ENCODE data around the gene ARCN1.
A peak's percentile ranks its signal among the peaks of the same experiment; 100 is the strongest.
"Not testable (repeated sequence)": the region's sequence is repeated elsewhere in the genome, so short reads cannot be mapped to it uniquely, and the experiment has no call there.

Gene ARCN1

GRCh38 chr11:118592616-118593367 is 20.6 kb downstream of the ARCN1 start:
- H3K4me3 ChIP-seq (ENCODE audit: low read length), result no peak overlapping the region
- H3K79me1 ChIP-seq (ENCODE audit: low read length), result no peaks in the 10 kb centered on the region
- no peak overlapping the region for H3K9ac ChIP-seq (ENCODE audit: low read length)
- H3K18ac ChIP-seq (ENCODE audit: low read length), result no peak overlapping the region
- peaks cover 11% of the 10 kb centered on the region for H3K36me3 ChIP-seq (ENCODE audit: control insufficient read depth, insufficient read depth, low read length)
- H2BK120ac ChIP-seq (ENCODE audit: low read depth, low read length), result no peak overlapping the region
- H3K79me2 ChIP-seq (ENCODE audit: control insufficient read depth, insufficient read depth, low read length), result no peaks in the 10 kb centered on the region
- no peak for DNase-seq
- no peak overlapping the region for H4K5ac ChIP-seq (ENCODE audit: low read length)
- no peak overlapping the region for H3K23ac ChIP-seq (ENCODE audit: low read length)
- no peak overlapping the region for H3K4me2 ChIP-seq (ENCODE audit: low read length)
- H3K27me3 ChIP-seq (ENCODE audit: insufficient read depth, low read length, poor library complexity), result no peaks in the 10 kb centered on the region
- no peak overlapping the region for H2BK15ac ChIP-seq (replicated peaks; ENCODE audit: low read depth)
- H2BK5ac ChIP-seq (ENCODE audit: low read length), result no peak overlapping the region
- H2AK5ac ChIP-seq (ENCODE audit: low read length), result no peak overlapping the region
- no peak overlapping the region for H3K27ac ChIP-seq (ENCODE audit: low read depth, low read length)
- H4K8ac ChIP-seq (ENCODE audit: low read depth, low read length), result no peak overlapping the region
- H3K4ac ChIP-seq (ENCODE audit: low read depth, low read length), result no peak overlapping the region
- no CpG with 5 or more reads among the region's 2 CpGs for WGBS (ENCODE audit: extremely low coverage, insufficient coverage, low lambda C conversion rate)
- H3K56ac ChIP-seq (ENCODE audit: low read length), result no peak overlapping the region
- H3K4me1 ChIP-seq (ENCODE audit: control insufficient read depth, low read depth, low read length), result no peaks in the 10 kb centered on the region

GRCh38 chr11:118594984-118595383 is 22.8 kb downstream of the ARCN1 start:
- not testable (repeated sequence) for H4K8ac ChIP-seq (ENCODE audit: low read depth, low read length); H3K4me1 ChIP-seq (ENCODE audit: control insufficient read depth, low read depth, low read length); H3K4ac ChIP-seq (ENCODE audit: low read depth, low read length); H2AK5ac ChIP-seq (ENCODE audit: low read length); H2BK120ac ChIP-seq (ENCODE audit: low read depth, low read length); H4K5ac ChIP-seq (ENCODE audit: low read length); H3K79me2 ChIP-seq (ENCODE audit: control insufficient read depth, insufficient read depth, low read length); H3K18ac ChIP-seq (ENCODE audit: low read length); H3K27me3 ChIP-seq (ENCODE audit: insufficient read depth, low read length, poor library complexity); H3K27ac ChIP-seq (ENCODE audit: low read depth, low read length); H3K56ac ChIP-seq (ENCODE audit: low read length); H3K79me1 ChIP-seq (ENCODE audit: low read length); H2BK5ac ChIP-seq (ENCODE audit: low read length); H3K9ac ChIP-seq (ENCODE audit: low read length); H3K4me3 ChIP-seq (ENCODE audit: low read length); H3K4me2 ChIP-seq (ENCODE audit: low read length); H3K36me3 ChIP-seq (ENCODE audit: control insufficient read depth, insufficient read depth, low read length); H3K23ac ChIP-seq (ENCODE audit: low read length); H2BK15ac ChIP-seq (replicated peaks; ENCODE audit: low read depth)
- peak; percentile 60 for DNase-seq
- WGBS (ENCODE audit: extremely low coverage, insufficient coverage, low lambda C conversion rate), result no CpG with 5 or more reads among the region's 5 CpGs

DNA sequence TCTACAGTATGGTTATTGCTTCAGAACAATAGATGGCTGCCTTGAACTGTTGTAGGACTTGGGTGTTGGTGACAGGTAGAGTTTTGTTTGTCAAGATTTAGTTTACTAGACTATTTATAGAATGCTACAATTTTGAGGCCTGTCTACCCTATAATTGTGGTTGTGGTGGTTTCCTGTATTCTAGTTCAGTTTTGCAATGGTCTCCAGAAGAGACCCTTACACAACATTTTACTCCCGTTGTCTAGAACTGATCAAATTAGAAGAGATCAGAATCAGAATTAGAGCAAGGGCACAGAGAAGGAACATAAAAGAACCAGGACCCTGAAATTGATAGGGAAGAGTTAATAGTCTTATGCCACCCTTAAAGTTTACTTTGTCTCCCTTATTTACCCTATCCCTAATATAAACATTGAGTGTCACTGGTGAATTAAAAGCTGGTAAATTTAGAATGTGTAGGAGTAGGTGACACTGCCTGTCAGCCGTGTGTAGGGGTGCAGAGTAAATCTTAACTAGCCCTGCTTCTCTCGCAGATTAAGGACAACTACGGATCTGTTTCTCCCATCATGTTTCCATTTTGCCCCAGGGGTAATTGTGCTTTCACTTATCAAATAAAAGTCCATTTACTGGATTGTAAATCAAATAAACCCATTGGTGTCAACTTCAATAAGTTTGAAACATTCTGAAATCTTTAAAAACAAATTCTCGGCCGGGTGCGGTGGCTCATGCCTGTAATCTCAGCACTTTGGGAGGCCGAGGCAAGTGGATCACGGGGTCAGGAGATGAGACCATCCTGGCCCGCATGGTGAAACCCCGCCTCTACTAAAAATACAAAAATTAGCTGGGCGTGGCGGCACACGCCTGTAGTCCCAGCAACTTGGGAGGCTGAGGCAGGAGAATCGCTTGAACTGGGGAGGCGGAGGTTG is 24.3 kb downstream of the ARCN1 start:
- no peak overlapping the region for H3K4me2 ChIP-seq (ENCODE audit: low read length)
- H2AK5ac ChIP-seq (ENCODE audit: low read length), result no peak overlapping the region
- no peak overlapping the region for H3K9ac ChIP-seq (ENCODE audit: low read length)
- no peak overlapping the region for H4K5ac ChIP-seq (ENCODE audit: low read length)
- peaks cover 5% of the 10 kb centered on the region for H3K36me3 ChIP-seq (ENCODE audit: control insufficient read depth, insufficient read depth, low read length)
- no CpG with 5 or more reads among the region's 16 CpGs for WGBS (ENCODE audit: extremely low coverage, insufficient coverage, low lambda C conversion rate)
- H2BK15ac ChIP-seq (replicated peaks; ENCODE audit: low read depth), result no peak overlapping the region
- no peaks in the 10 kb centered on the region for H3K4me1 ChIP-seq (ENCODE audit: control insufficient read depth, low read depth, low read length)
- no peak overlapping the region for H3K4ac ChIP-seq (ENCODE audit: low read depth, low read length)
- no peaks in the 10 kb centered on the region for H3K79me2 ChIP-seq (ENCODE audit: control insufficient read depth, insufficient read depth, low read length)
- H3K79me1 ChIP-seq (ENCODE audit: low read length), result no peaks in the 10 kb centered on the region
- H2BK120ac ChIP-seq (ENCODE audit: low read depth, low read length), result no peak overlapping the region
- no peak for DNase-seq
- H3K27ac ChIP-seq (ENCODE audit: low read depth, low read length), result no peak overlapping the region
- H3K27me3 ChIP-seq (ENCODE audit: insufficient read depth, low read length, poor library complexity), result no peaks in the 10 kb centered on the region
- no peak overlapping the region for H3K18ac ChIP-seq (ENCODE audit: low read length)
- H4K8ac ChIP-seq (ENCODE audit: low read depth, low read length), result no peak overlapping the region
- no peak overlapping the region for H3K56ac ChIP-seq (ENCODE audit: low read length)
- H3K23ac ChIP-seq (ENCODE audit: low read length), result no peak overlapping the region
- no peak overlapping the region for H2BK5ac ChIP-seq (ENCODE audit: low read length)
- H3K4me3 ChIP-seq (ENCODE audit: low read length), result no peak overlapping the region

GRCh38 chr11:118597556-118597955 is 25.3 kb downstream of the ARCN1 start:
- Histone ChIP-seq H4K5ac (ENCODE audit: low read length) (no peak overlapping the region), H4K8ac (ENCODE audit: low read depth, low read length) (no peak overlapping the region), H3K79me1 (ENCODE audit: low read length) (no peaks in the 10 kb centered on the region), H2BK120ac (ENCODE audit: low read depth, low read length) (no peak overlapping the region), H3K79me2 (ENCODE audit: control insufficient read depth, insufficient read depth, low read length) (no peaks in the 10 kb centered on the region), H3K27me3 (ENCODE audit: insufficient read depth, low read length, poor library complexity) (no peaks in the 10 kb centered on the region), H2BK5ac (ENCODE audit: low read length) (no peak overlapping the region), H3K4ac (ENCODE audit: low read depth, low read length) (no peak overlapping the region), H3K4me1 (ENCODE audit: control insufficient read depth, low read depth, low read length) (no peaks in the 10 kb centered on the region), H3K9ac (ENCODE audit: low read length) (no peak overlapping the region), H3K36me3 (ENCODE audit: control insufficient read depth, insufficient read depth, low read length) (peaks cover 11% of the 10 kb centered on the region), H3K4me2 (ENCODE audit: low read length) (no peak overlapping the region), H3K23ac (ENCODE audit: low read length) (no peak overlapping the region), H3K18ac (ENCODE audit: low read length) (no peak overlapping the region), H3K27ac (ENCODE audit: low read depth, low read length) (no peak overlapping the region), H2BK15ac (replicated peaks; ENCODE audit: low read depth) (no peak overlapping the region), H2AK5ac (ENCODE audit: low read length) (no peak overlapping the region), H3K56ac (ENCODE audit: low read length) (no peak overlapping the region), H3K4me3 (ENCODE audit: low read length) (no peak overlapping the region)
- no CpG with 5 or more reads among the region's 9 CpGs for WGBS (ENCODE audit: extremely low coverage, insufficient coverage, low lambda C conversion rate)
- DNase-seq, result no peak

DNA sequence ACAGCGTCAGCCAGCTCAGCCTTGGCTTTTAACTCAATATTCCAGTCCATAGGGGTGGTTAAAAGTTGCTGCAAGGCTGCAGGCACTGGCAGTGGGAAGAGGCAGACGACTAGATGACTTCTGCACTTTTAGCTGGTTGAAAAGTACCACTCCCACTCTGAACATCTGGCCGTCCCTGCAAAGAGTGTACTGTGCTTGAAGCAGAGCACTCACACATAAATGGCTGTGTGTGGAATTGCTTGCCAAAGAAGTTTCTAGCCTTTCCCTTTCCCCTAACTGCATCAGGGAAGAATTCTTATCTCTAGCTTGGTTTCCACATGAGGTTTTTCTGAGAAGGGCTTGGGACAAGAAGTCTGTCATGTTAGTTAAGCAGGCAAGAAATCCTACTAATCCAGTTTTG is 30.1 kb downstream of the ARCN1 start:
- Histone ChIP-seq H3K4me1 (ENCODE audit: control insufficient read depth, low read depth, low read length) (no peaks in the 10 kb centered on the region), H3K36me3 (ENCODE audit: control insufficient read depth, insufficient read depth, low read length) (peaks cover 10% of the 10 kb centered on the region), H2BK15ac (replicated peaks; ENCODE audit: low read depth) (no peak overlapping the region), H2BK120ac (ENCODE audit: low read depth, low read length) (no peak overlapping the region), H3K9ac (ENCODE audit: low read length) (no peak overlapping the region), H2AK5ac (ENCODE audit: low read length) (no peak overlapping the region), H4K8ac (ENCODE audit: low read depth, low read length) (no peak overlapping the region), H3K56ac (ENCODE audit: low read length) (no peak overlapping the region), H3K27me3 (ENCODE audit: insufficient read depth, low read length, poor library complexity) (peaks cover 11% of the 10 kb centered on the region), H3K4me3 (ENCODE audit: low read length) (no peak overlapping the region), H3K4me2 (ENCODE audit: low read length) (no peak overlapping the region), H4K5ac (ENCODE audit: low read length) (no peak overlapping the region), H3K4ac (ENCODE audit: low read depth, low read length) (no peak overlapping the region), H3K79me2 (ENCODE audit: control insufficient read depth, insufficient read depth, low read length) (no peaks in the 10 kb centered on the region), H2BK5ac (ENCODE audit: low read length) (no peak overlapping the region), H3K18ac (ENCODE audit: low read length) (no peak overlapping the region), H3K79me1 (ENCODE audit: low read length) (no peaks in the 10 kb centered on the region), H3K27ac (ENCODE audit: low read depth, low read length) (no peak overlapping the region), H3K23ac (ENCODE audit: low read length) (no peak overlapping the region)
- no peak for DNase-seq
- whole genome bisulfite sequencing (ENCODE audit: extremely low coverage, insufficient coverage, low lambda C conversion rate), result no CpG with 5 or more reads among the region's 3 CpGs

Measured in mesendoderm (in vitro differentiated cells).